ENCODE measurements around the gene EEF1A2.

The EEF1A2 gene

GRCh38 chr20:63443606-63444395 is 55.1 kb downstream of the EEF1A2 start:
- H3K27ac ChIP-seq (replicated peaks; ENCODE audit: low read length) = no peak overlapping the region
- H3K36me3 ChIP-seq (replicated peaks in 1 of 2; ENCODE audit: control insufficient read depth in 2 of 2, insufficient read depth in 2 of 2, low read length in 2 of 2) = peaks cover 0 to 19% of the 10 kb centered on the region in 2 donors
- H3K9ac ChIP-seq (ENCODE audit: low read depth, low read length, poor library complexity) = peak overlapping the region; percentile 21
- no peak overlapping the region for H2AFZ ChIP-seq (ENCODE audit: low read length)
- no CpG with 5 or more reads among the region's 25 CpGs for WGBS, 2 donors (ENCODE audit: extremely low coverage in 2 of 2, insufficient read length in 2 of 2, insufficient replicate concordance in 1 of 2)
- DNase-seq (ENCODE audit: low spot score) = no peak
- H3K27me3 ChIP-seq (ENCODE audit: control insufficient read depth in 3 of 3, insufficient read depth in 3 of 3, low read depth in 1 of 3, low read length in 3 of 3) = no peaks in the 10 kb centered on the region
- H2BK15ac ChIP-seq (ENCODE audit: low read length) = no peak overlapping the region
- H3K18ac ChIP-seq (ENCODE audit: low read length) = no peak overlapping the region
- H3K79me1 ChIP-seq (ENCODE audit: low read depth, low read length) = peaks cover 27% of the 10 kb centered on the region
- H2BK12ac ChIP-seq (ENCODE audit: low read length) = no peak overlapping the region
- peak overlapping the region; percentile 66 for H2BK5ac ChIP-seq (ENCODE audit: low read length)
- peaks cover 2 to 3% of the 10 kb centered on the region in 2 donors for H3K9me3 ChIP-seq (replicated peaks in 1 of 2; ENCODE audit: control insufficient read depth in 2 of 2, insufficient read depth in 1 of 2, low read depth in 1 of 2, low read length in 2 of 2)
- no peak overlapping the region for H4K91ac ChIP-seq (ENCODE audit: low read depth, low read length, poor library complexity)
- no peak overlapping the region for H2BK120ac ChIP-seq (ENCODE audit: low read depth, low read length)
- peaks cover 3 to 12% of the 10 kb centered on the region in 2 donors for H3K4me1 ChIP-seq (ENCODE audit: control insufficient read depth in 2 of 2, insufficient read depth in 1 of 2, low read depth in 1 of 2, low read length in 2 of 2)
- H3K4me3 ChIP-seq (ENCODE audit: low read length in 2 of 2) = no peak overlapping the region
- H4K8ac ChIP-seq (ENCODE audit: low read depth, low read length) = peak overlapping the region; percentile 82
- H3K4me2 ChIP-seq (ENCODE audit: insufficient read depth, low read length, poor library complexity, severe bottlenecking) = no peak overlapping the region
- no peak overlapping the region for H3K4ac ChIP-seq (ENCODE audit: low read length)
- H2AK5ac ChIP-seq (ENCODE audit: low read depth, low read length) = peak overlapping the region; percentile 46
- H3K14ac ChIP-seq (ENCODE audit: low read length) = peak overlapping the region; percentile 71
- no peak overlapping the region for H3K23ac ChIP-seq (ENCODE audit: low read depth, low read length, poor library complexity)

DNA sequence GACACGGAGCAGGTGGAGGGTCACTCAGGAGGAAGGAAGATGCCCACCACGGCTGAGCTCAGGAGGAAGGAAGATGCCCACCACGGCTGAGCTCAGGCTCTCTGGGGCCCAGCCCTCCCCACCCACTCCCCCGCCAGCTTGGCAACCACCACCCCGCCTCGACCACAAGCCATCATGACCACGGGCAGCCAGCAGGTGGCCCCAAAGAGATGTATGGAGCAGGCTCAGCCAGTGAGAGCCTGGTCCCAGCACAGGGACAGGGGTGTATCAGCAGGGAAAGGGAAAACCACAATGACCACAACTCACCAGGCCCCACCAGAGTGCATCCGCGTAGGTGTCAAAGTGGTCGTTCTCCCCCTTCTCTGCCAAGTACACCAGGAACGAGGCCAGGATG is 56.8 kb downstream of the EEF1A2 start:
- no peaks in the 10 kb centered on the region for H3K27me3 ChIP-seq (ENCODE audit: control insufficient read depth in 3 of 3, insufficient read depth in 3 of 3, low read depth in 1 of 3, low read length in 3 of 3)
- H3K14ac ChIP-seq (ENCODE audit: low read length) = no peak overlapping the region
- H2AK5ac ChIP-seq (ENCODE audit: low read depth, low read length) = peak overlapping the region; percentile 74
- no peak overlapping the region for H2BK15ac ChIP-seq (ENCODE audit: low read length)
- H4K91ac ChIP-seq (ENCODE audit: low read depth, low read length, poor library complexity) = no peak overlapping the region
- DNase-seq (ENCODE audit: low spot score) = no peak
- H3K18ac ChIP-seq (ENCODE audit: low read length) = no peak overlapping the region
- peaks cover 0 to 5% of the 10 kb centered on the region in 2 donors for H3K4me1 ChIP-seq (ENCODE audit: control insufficient read depth in 2 of 2, insufficient read depth in 1 of 2, low read depth in 1 of 2, low read length in 2 of 2)
- no peak overlapping the region for H3K4ac ChIP-seq (ENCODE audit: low read length)
- H3K27ac ChIP-seq (replicated peaks; ENCODE audit: low read length) = no peak overlapping the region
- no peak overlapping the region for H2BK120ac ChIP-seq (ENCODE audit: low read depth, low read length)
- WGBS, 2 donors (ENCODE audit: extremely low coverage in 2 of 2, insufficient read length in 2 of 2, insufficient replicate concordance in 1 of 2) = no CpG with 5 or more reads among the region's 11 CpGs
- H2BK5ac ChIP-seq (ENCODE audit: low read length) = no peak overlapping the region
- peak overlapping the region in 1 of 2 donors; percentile 59 for H3K4me3 ChIP-seq (ENCODE audit: low read length in 2 of 2)
- H3K79me1 ChIP-seq (ENCODE audit: low read depth, low read length) = peaks cover 23% of the 10 kb centered on the region
- H2AFZ ChIP-seq (ENCODE audit: low read length) = no peak overlapping the region
- no peak overlapping the region for H3K9ac ChIP-seq (ENCODE audit: low read depth, low read length, poor library complexity)
- H3K4me2 ChIP-seq (ENCODE audit: insufficient read depth, low read length, poor library complexity, severe bottlenecking) = no peak overlapping the region
- H3K23ac ChIP-seq (ENCODE audit: low read depth, low read length, poor library complexity) = no peak overlapping the region
- H3K36me3 ChIP-seq (replicated peaks in 1 of 2; ENCODE audit: control insufficient read depth in 2 of 2, insufficient read depth in 2 of 2, low read length in 2 of 2) = peaks cover 3 to 31% of the 10 kb centered on the region in 2 donors
- no peak overlapping the region for H4K8ac ChIP-seq (ENCODE audit: low read depth, low read length)
- no peak overlapping the region for H2BK12ac ChIP-seq (ENCODE audit: low read length)
- peaks cover 2 to 3% of the 10 kb centered on the region in 2 donors for H3K9me3 ChIP-seq (replicated peaks in 1 of 2; ENCODE audit: control insufficient read depth in 2 of 2, insufficient read depth in 1 of 2, low read depth in 1 of 2, low read length in 2 of 2)

DNA sequence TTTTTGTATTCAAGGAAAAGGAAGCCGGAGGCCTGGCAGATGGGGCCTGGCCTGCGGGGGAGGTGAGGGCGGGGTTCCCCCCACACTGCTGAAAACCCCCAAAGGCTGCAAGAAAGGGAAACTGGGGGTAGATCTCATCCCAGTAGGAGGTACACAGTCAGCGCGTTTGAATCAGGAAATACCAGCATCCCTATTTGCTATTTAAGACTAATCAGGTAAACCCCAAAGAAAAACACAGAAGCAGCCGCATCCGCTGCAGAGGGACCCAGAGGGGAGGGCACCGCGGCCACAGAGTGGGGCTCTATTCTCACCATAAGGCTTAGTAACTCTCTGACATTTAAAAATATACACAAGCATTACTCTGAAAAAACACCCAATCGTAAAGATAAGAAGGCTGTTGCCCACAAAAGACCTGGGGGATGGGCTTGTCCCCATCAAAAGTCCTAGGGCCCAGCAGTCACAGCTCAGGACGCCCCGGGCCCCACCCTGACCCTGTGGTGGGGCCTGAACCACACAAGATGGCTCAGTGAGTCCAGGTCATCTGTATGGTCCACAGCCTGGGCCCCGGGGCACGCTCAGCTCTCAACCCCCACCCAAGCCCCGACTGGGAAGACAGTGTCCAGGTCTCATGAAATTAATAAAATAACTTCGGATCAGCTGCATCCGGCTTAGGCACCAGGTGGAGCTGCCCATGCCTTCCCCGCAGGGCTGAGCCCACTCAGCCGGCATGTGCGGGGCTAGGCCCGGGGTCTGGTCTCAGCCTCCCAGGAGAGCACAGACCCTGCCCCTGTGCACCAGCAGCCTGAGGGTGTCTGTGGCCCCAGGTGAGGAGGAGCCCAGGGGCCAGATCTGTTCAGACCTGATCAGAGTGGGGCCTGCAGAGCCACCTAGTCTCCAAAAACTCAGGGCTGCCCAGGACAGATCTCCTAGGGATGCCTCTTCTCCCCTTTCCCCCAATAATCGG is 57.5 kb downstream of the EEF1A2 start:
- no peak overlapping the region for H2BK12ac ChIP-seq (ENCODE audit: low read length)
- peaks cover 2 to 3% of the 10 kb centered on the region in 2 donors for H3K9me3 ChIP-seq (replicated peaks in 1 of 2; ENCODE audit: control insufficient read depth in 2 of 2, insufficient read depth in 1 of 2, low read depth in 1 of 2, low read length in 2 of 2)
- no peak overlapping the region for H4K8ac ChIP-seq (ENCODE audit: low read depth, low read length)
- no peaks in the 10 kb centered on the region for H3K27me3 ChIP-seq (ENCODE audit: control insufficient read depth in 3 of 3, insufficient read depth in 3 of 3, low read depth in 1 of 3, low read length in 3 of 3)
- peak overlapping the region; percentile 59 for H4K91ac ChIP-seq (ENCODE audit: low read depth, low read length, poor library complexity)
- H3K36me3 ChIP-seq (replicated peaks in 1 of 2; ENCODE audit: control insufficient read depth in 2 of 2, insufficient read depth in 2 of 2, low read length in 2 of 2) = peaks cover 3 to 34% of the 10 kb centered on the region in 2 donors
- H3K4me1 ChIP-seq (ENCODE audit: control insufficient read depth in 2 of 2, insufficient read depth in 1 of 2, low read depth in 1 of 2, low read length in 2 of 2) = peaks cover 0 to 3% of the 10 kb centered on the region in 2 donors
- no CpG with 5 or more reads among the region's 22 CpGs for WGBS, 2 donors (ENCODE audit: extremely low coverage in 2 of 2, insufficient read length in 2 of 2, insufficient replicate concordance in 1 of 2)
- H3K14ac ChIP-seq (ENCODE audit: low read length) = no peak overlapping the region
- no peak overlapping the region for H2AFZ ChIP-seq (ENCODE audit: low read length)
- H3K9ac ChIP-seq (ENCODE audit: low read depth, low read length, poor library complexity) = no peak overlapping the region
- H3K4ac ChIP-seq (ENCODE audit: low read length) = no peak overlapping the region
- H3K4me3 ChIP-seq (ENCODE audit: low read length in 2 of 2) = no peak overlapping the region
- H3K18ac ChIP-seq (ENCODE audit: low read length) = no peak overlapping the region
- H2BK15ac ChIP-seq (ENCODE audit: low read length) = no peak overlapping the region
- no peak overlapping the region for H2BK5ac ChIP-seq (ENCODE audit: low read length)
- no peak overlapping the region for H3K27ac ChIP-seq (replicated peaks; ENCODE audit: low read length)
- no peak overlapping the region for H2BK120ac ChIP-seq (ENCODE audit: low read depth, low read length)
- H3K79me1 ChIP-seq (ENCODE audit: low read depth, low read length) = peaks cover 22% of the 10 kb centered on the region
- no peak for DNase-seq (ENCODE audit: low spot score)
- peak overlapping the region; percentile 74 for H2AK5ac ChIP-seq (ENCODE audit: low read depth, low read length)
- no peak overlapping the region for H3K4me2 ChIP-seq (ENCODE audit: insufficient read depth, low read length, poor library complexity, severe bottlenecking)
- H3K23ac ChIP-seq (ENCODE audit: low read depth, low read length, poor library complexity) = peak overlapping the region; percentile 23

Data from neuronal stem cell (in vitro differentiated cells).